NCI-H748 treated with DMSO at 0.1 percent for 48 hours (cell line): Measurements from ENCODE around the gene LRMDA.

Experiments used
- DNase-seq: peaks from one replicate; lab custom pipeline; 2025; lab: John Stamatoyannopoulos, UW

Gene LRMDA

DNA sequence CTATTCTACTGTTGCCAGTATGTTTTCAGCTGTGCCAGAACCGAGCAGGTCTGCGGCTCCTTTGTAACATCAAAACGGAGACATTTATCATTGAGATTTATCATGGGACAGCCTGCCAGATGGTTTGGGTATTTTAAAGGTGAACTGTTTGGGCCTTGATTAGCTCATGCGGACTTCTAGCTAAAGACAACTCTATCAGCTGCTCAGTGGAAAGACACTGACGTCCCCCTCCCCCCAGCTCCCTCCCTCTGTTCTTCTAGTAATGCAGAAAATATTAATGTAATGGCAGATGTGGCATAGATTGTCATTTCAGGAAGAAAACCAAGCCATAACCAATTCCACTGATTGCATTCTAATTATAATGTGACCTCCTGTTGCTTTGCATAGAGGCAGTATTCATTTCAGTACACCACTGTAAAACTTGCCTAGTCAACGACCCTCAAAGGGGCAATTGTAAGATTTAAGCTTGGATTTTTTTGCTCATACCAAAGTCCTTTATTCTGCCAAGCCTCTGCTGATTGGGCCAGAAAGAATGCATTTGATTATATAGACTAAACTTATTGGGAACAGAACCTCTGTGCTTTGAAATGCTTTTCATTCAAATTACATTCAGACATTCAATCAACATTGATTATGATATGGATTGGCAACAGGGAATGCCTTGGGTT is 966.8 kb downstream of the LRMDA start:
- DNase-seq = no peak

DNA sequence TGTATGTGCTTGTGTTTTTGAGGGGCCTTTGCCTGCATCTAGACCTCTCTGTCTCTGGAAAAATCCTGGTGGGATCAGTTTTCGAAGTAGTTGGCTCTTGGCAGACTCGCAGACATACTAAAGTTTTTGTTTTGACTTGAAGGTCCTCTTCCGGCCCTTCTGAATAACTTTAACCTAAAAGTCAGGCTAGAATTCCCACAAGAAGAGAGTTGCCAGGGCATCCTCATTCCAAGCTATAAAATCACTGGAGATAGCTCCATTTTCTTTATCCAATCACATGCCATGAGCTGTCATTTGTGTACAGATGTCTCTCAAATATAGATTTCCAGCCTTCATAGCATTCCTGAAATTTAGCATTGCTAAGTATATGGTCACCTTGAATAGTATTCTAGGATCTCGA is 967.8 kb downstream of the LRMDA start:
- no peak for DNase-seq

DNA sequence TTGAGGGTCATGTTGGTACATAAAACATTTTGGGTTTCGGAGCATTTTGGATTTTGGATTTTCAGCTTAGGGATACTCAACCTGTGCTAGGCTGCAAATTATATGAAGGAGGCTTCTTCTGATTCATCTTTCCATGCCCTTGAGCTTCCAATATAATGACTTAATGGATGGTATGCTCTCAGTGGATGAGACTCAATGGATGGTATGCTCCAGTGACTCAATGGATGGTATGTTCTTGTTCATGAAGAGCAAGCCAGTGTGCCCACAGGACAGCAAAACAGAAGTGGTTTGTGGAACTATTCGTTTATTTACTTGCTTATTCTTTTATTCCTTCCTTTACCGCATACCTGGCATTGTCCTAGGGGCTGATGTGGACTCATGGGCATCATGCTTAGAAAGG is 969.6 kb downstream of the LRMDA start:
- no peak for DNase-seq

DNA sequence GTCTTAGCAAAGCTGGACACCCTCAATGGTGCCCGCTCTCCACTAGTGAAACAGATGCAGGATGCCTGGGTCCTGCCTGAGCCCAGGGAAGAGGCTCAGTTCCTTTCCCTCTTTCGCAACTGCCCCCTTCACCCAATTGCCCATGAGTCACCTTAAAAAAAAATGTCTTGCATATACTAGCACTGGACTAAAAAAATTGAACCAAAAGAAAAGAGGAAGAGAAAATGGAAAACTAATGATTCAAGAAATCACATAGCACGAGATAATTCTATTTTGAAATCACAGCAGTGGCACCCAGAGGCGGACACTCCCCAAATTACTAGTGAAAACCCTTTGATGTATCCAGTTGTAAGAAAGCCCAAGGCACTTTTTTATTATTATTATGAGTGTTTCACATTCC is 972.5 kb downstream of the LRMDA start:
- DNase-seq = no peak

DNA sequence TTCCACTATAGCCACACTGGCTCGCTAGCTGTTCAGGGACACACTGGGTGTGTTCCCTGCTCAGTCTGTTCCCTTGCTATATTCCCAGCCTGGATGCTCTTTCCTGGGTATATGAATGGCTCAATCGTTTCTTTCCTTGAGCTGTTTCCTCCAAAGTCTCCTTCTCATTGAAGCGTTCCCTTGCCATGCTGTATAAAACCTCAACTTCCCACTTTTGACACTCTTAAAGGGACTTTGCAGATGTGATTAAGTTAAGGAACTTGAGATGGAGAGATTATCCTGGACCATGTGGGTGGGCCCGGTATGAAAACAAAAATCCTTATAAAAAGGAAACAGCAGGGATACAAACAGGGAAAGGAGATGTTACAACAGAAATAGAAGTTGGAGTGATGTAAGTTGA is 973.1 kb downstream of the LRMDA start:
- no peak for DNase-seq

DNA sequence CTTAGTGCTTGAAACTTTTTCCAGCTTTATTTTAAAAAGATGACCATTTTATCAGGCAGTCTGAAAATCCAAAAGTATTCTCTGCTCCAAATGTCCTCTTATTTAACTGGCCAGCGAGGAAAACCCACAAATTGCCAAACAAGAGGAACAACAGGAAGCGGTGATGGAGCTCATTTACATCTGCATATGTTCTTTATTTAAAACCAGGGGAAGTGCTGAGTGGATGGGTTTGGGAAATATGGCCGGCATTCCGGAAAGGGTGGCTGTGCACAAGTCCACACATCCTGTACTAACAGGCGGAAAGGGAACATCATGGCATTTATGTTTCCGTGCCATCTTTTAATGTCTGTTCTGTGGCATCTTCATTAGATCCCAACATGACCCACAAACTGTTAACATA is 974.5 kb downstream of the LRMDA start:
- no peak for DNase-seq

DNA sequence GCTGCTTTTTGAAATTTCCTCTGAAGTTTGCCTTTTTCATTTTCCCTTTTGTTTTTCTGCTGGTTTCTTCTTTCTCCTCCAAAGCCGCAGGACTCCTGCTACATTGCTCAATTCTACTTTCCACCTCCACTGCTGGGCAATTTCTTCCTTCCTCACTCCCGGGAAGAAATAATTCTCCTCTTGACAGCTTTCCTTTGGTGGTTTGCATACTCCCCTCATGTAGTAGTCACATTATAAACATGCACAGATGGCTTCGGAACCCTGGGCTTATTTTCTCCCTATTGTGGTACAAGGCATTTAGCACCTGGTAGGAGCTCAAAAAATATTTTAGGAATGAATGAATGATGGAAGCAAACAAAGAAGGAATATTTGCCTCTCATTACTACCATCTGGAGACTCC is 977.2 kb downstream of the LRMDA start:
- DNase-seq = no peak

DNA sequence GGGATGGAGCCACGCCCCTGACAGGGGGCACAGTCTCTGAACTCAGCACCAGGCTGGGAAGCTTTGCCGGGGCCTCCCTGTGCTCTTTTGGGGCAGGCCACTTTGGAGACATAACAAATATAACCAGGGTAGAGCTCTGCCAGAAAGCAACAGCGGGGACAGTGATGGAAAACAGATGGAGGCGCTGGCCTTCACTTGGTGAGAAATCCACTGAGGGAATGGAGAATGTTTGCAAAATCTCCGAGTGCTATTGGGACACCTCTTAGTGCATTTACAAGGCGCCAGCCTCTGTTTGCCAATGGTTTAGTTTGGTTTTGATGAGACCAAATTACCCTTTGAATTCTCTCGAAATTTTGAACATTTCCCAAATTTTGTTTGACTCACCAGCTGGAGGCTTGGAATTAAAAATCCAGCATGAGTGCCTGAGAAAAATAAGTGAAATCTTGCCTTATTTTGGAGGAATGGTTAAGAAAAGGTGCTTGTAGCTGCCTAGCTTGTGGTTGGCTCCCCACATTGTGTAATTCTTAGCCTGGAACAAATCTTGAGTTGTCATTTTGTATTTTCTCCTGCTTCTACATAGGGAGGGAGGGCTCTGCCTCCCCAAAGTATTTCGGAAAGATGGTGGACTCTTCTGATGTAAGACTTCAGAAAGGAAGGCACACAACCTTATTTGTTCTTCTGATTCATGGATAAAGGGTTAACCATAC is 980.5 kb downstream of the LRMDA start:
- DNase-seq = no peak

DNA sequence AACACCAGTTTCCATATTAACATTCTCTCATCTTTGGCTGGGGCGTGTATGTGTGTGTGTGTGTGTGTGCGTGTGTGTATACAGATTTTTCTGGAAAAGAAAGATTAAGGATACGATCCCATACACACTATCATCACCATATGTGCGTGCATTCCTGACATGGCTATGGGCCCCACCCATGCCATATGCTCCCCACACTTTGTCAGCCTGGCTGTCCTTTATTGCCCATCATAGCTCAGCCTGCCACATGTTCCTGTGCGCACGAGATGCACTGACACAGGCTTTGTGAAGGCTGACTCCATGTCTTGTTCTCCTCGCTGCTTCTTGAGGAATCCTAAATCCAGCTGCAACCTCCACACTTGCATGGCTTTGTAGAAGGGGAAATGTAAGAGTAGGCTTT is 984.1 kb downstream of the LRMDA start:
- DNase-seq = no peak

DNA sequence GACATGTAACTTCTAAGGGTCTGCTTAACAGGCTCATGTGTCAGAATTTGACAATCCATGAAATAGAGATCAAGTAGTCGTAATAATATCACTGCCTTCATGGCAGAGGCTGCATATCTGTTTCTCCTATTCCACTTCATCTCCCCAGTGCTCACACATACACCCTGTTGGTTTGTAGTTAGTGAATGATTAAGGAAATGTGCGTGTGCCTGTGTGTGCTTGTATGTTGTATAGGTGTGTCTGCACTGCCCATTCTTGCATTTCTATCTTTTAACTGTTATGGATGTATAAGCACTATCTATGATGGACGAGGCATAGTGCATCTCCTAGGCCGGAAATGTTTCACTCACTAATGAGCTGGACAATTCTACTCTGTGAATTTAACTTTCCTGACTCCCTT is 985.2 kb downstream of the LRMDA start:
- DNase-seq = no peak

DNA sequence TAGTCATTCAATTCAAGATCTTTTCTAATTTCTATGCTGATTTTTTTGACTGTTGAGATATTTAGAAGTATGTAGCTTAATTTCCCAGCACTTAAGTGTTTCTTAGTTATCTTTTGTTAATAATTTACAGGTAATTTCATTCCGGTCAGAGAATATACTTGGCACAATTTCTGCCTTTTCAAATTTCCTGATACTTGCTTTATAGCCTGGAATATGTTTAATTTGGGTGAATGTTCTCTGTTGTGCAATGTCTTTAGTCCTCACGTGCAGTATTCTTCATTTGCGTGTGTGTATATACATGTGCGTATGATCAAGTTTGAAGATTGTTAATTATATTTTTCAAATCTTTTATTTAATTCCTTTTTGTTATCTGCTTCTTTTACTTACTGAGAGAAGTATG is 989.3 kb downstream of the LRMDA start:
- no peak for DNase-seq

DNA sequence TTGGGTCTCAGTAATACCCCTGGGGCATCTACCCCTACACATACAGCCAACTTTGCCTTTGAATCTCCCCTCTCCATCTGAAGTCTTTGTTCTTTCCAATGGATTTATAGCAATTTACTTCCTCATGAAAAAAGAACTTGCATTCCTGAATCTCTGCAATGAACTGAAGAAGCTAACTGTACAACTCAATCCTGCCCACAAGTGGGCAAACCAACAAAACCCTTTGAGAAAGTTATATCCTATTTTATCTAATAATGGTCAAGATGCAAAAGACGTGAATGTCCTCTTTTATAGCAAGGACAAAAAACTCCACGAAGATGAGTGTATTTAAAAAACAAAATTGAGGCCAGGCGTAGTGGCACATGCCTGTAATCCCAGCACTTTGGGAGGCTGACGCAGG is 991.3 kb downstream of the LRMDA start:
- DNase-seq = no peak

DNA sequence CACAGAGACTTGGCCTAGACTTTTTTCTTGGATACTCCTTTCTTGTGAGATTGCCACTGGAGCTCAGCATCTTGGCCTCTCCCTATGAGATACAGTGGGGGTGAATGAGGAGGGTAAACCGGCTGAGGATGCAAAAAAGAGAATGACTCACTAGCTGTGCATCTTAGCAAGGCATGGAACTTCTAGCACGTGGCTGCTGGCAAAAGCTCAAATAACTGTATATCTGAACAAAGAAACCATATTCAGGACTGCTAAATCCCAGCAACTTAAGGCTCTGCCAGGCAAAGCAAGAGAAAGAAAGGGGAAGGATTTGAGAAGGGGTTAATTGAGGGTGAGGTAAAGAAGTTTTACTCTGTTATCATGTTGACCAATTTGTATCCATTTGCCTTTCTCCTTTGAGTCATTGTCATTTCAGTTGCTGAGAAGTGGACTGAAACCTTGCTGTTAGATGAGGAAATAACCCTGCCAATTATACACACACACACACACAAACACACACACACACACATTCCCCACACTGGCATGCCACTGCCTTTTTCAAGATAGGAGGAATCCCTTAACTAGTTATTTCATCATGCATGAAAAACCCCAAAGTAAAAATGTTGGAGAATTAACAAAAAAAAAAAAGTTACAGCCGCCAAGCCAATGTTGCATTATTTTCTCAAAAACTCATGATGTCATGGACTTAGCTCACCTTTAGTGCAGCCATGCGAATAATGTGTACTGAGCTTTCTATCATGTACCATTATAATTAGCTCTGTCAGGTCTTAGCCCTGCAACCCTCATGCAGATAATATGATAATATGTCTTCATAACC is 997.3 kb downstream of the LRMDA start:
- DNase-seq = no peak

DNA sequence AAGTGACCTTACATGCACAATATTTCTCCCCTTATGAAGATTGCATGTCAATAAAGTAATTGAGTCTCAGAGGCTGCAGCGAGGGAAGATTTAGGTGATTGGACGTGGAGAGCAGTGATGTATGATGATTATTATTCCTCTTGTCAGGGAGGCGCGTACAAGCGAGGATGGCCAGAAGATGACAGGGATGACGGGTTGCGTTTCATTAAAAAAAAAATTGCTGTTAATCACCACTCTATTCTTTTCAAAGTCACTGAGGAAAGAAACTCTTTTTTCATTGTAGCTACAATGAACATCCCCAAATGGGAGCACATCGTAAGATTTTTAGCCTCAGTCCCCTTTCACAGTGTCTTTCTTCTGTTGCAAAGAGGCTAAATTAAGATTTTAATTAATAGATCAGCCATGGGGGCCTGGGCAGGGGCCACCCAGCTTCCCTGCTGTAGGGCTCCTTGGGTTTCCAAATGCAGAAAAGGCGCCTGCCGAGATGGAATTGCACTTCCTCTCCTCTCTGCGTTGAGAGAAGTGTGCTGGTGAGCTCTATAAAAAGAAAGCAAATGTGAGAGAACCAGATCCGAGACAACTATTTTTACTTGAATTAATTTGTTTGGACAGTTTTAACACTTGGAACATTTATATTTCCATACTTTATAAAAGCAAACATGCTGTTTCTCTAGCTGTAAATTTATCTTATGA is 998.1 kb downstream of the LRMDA start:
- no peak for DNase-seq

DNA sequence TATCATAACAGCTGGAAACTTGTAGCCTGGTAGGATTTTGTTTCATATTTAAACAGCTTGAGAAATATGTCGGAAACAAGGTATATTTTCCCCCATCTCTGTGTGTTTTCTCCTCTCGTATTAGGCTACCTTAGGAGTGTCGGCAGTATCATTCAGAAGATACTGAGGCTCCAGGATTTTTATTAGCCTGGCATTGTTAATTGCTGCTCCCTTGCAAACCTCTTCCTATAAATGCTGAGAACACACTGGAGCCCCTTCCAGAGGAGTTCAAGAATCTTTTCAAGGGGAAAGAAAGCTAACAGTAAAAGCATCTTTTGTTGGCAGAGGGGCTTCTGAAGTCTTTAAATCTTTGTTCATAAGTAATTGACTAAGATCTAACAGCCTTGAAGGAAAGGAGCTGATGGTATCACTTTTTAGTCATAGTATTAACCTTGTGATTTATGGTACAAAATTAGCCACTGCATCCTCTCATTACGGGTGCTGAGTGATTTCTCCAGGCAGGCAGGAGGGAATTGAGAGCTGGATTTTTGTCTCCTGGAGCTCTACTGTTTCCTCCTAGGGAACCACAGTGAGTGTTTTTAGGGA is 998.7 kb downstream of the LRMDA start:
- DNase-seq = peak; percentile 5

DNA sequence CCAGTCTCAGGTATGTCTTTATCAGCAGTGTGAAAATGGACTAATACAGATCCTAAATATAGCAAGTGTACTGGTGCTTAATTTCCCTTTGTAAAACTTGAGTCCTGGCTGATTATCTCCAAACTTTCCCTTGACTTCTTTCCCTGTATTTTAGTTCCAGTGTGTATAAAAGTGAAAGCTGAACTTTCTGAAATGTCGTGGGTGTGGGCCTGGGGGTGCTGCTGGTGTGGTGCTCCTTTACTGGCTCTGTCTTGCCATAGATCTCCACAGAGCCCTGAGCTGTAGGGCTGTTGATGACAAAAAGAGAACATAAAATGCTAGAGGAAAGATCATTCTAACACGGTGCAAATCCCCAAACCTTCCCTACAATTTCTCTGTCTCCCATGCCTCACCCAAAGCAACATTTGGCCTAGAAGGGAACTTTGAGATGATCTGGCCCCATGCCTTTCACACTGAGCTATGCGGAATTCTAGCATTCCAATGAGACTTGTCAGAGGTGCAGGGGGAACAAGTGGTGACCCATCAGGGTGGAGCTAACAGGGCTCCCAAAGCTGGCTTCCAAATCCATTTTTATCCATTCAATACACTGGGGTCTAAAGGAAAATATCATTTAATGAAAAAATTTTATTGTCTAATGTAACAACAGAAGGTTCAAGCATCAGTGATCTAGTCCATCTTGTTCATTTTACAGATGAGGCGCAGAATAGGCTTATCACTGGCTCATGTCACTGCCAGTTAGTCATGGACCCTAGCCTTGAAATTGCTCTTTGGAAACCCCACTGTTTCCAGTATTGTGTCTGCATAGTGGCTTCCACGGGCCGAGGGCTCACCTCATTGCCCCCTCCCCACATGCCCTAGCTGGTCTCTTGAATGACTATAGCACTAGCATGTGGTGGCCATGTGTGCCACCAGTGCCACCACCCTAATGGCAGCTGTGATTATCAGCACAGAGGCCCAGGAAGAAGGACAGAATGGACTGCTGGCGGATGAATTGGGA is 1000.9 kb downstream of the LRMDA start:
- no peak for DNase-seq

DNA sequence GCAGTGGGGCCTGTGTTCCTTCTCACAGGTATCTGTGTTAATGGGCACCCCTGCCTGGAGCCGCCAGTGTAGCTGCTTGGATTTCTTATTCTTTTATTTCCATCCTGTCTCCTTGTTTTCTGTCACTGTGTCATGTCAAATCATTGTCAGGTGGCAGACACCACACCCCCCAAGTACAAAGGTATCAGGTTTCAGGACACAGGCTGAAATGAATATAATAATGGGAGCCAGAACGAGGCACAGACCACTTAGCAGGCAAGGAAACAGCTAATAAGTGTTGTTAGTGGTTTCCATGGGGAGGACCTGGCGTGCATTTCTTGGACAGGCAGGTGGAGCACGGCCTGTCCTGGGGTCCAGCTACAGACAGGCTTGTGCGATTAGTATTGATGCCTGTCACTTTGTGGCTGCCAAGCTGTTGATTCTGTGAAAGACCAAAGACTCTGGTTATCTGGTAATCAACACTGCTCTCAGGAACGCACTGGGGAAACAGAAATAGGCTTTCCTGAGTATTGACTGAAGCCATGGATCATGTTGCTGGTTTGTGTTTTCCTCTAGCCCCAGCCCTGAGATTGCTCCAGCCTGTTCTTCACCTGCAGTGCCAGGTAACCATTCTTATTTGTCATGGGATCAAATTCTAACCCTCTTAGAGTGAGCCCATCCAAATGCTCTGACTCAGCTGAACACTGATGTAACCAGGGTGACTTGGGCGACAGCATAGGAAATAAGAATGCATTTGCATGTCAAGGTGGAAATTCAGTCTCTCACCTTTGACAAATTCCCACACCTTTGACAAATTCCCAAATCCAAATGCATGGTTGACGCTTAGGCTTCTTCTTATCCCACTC is 1002.0 kb downstream of the LRMDA start:
- DNase-seq = peak; percentile 99

DNA sequence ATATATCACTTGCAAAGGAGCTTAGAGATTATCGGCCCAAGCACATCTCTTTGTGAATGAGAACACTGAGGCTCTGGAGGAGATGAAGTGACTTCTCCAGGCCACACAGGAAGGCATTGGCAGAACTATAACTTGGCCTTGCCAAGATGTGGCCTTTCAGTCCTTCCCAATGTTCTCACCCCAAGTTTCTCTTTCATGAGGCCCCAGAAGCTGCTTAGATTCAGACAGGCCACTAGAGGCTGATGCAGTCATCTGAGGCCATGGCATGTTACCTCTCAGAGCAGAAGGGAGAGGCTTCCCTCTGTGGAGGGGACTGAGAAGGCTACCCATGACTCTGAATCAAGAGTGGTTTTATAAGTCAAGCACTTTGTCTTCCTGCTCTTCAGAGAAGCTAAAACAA is 1003.7 kb downstream of the LRMDA start:
- no peak for DNase-seq

DNA sequence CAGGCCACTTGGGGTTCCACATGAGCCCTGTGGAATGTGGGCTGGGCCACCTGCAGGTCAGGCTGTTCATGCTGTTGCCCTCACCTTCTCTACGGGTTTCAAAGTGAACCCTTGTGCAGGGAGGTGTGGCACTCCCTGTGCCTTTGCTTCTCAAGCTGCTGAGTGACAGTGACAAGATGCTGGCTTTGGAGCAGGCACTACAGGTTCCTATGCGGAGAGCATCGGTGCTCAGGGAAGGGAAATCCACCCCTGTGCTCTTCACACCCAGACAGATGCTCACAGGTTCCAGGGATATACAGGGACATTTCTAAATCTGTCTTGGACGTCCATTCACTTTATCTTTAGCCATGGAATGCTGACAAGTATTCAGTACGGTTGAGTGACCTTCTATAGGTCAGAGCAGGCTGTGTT is 1005.0 kb downstream of the LRMDA start:
- DNase-seq = no peak

DNA sequence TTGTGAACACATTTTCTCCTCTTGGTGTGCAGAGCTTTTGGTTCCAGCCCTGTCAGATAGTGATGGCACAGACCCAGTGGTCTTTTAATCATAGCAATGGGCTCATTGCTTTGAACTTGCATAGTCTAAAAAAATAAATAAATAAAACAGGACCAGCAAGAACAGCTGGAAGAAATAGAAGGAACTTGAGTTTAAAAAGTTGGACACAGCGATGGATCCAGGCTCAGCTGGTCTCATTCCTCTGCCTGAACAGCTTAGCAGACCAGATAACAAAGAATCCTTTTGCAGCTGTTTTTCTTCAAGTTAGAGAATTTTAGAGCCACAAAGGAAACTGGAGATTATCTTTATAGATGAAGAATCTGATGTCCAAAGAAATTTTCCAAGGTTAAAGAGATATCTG is 1005.6 kb downstream of the LRMDA start:
- DNase-seq = no peak
